GM18870 (cell line): ENCODE measurements around the gene IL16.
A peak's percentile ranks its signal among the peaks of the same experiment; 100 is the strongest.
"Not testable (repeated sequence)": the region's sequence is repeated elsewhere in the genome, so short reads cannot be mapped to it uniquely, and the experiment has no call there.

Experiments used
- ATAC-seq: cut with Tn5 transposase; IDR thresholded peaks from one replicate; pipeline ENCODE4 v1.9.1; 2021; ENCODE audit warnings: moderate library complexity; ENCODE audit not compliant: unreplicated experiment

Gene IL16

DNA sequence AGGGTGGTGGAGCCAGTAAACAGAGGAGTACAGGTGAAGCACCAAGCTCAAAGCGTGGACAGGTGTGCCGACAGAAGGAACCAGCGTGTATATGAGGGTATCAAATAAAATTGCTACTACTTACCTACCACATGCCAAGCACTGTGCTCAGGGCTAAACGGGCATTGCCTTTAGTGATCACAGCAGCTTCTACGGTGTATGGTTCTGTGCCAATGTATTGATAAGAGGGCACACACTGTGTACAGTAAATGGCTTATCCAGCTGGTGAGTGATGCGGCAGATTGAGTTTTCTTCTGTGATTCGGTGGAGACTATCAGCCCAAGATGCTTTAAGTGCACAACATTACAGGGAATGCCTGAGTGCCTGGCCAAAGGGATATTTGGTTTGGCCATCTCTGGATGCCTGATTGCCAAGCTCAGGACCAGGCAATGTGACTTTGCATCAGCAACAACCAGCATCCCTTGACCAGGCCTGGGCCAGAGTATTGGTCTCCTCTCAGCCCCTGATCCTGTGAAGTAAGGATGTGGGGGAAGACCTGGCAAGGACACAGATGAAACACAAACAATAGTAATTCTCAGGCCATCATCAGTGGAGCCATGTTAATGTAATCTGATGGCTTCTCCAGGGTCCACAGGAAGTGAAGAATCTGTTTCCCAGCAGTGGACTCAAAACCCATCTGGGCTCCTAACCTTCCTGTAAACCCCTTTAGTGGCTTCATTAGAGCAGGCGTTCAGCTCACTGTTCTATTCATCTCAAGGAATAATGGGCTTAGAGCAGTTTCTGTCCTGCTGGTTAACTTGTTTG, 113.2 kb downstream of the IL16 start:
- no peak for ATAC-seq

GRCh38 chr15:81310480-81310879, 113.8 kb downstream of the IL16 start:
- ATAC-seq: no peak

GRCh38 chr15:81311752-81312464, 115.2 kb downstream of the IL16 start:
- ATAC-seq: no peak

DNA sequence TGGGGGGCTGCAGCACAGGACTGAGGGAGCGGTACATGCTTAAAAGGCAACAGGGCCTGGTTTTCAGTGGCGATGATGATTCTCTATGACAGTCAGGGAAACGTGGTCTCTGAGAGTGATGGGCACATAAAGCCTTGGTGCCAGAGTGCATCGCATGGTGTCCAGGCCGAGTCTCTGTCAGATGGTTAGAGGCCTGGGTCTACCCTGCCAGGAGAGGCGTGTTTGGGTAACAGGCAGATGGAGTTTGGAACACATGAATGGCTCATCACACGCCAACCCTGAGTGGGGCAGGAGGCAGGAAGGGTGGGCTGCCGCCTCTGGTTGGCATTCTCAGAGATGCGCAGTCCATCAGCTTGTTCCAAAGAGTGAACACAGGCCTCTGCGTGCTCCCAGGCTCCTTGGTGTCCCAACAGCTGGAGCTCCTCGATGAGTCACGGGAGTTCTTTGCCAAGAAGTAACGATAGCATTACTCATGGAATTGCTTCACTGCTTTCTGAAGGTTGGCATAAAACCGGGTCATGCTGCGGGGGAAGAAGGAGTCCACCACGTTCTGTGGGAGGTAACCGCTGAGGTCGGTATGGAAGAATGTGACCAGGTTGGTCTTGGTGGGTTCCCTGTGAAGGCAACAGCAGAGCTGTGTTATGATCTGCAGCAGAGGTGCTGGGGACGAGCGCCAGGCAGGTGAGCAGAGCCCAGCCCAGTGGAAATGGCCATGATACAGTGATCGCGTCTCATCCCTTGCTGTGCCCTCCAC, 116.3 kb downstream of the IL16 start:
- ATAC-seq: no peak

DNA sequence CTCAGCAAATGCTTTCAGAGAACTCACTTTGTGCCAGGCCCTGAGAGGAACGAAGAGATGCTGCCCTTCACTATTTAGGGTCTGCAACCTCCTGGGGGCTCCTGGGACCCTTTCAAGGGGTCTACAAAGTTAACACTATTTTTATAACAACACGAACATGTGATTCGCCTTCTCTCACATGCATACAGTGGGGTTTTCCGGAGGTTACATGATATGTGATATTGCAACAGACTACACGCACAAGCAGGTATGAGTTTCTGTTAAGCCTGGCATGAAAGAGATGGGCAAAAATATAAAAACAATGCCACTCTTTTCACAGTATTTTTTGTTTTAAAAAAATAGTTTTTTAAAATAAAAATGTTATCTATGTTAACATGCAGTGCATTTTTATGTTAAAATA, 117.0 kb downstream of the IL16 start:
- ATAC-seq: no peak

DNA sequence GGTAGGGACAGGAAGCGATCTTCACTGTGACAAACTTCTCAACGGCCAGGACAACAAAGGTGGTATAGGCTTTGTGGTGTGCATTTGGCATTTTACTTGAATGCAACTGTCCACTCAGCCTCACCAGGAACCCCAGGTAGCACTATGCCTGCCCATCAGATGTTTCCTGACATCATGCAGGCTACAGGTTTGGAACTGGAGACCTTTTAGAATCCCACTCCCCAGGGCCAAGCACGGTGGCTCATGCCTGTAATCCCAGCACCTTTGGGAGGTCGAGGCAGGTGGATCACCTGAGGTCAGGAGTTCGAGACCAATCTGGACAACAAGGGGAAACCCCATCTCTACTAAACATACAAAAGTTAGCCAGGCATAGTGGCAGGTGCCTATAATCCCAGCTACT, 117.7 kb downstream of the IL16 start:
- no peak for ATAC-seq

DNA sequence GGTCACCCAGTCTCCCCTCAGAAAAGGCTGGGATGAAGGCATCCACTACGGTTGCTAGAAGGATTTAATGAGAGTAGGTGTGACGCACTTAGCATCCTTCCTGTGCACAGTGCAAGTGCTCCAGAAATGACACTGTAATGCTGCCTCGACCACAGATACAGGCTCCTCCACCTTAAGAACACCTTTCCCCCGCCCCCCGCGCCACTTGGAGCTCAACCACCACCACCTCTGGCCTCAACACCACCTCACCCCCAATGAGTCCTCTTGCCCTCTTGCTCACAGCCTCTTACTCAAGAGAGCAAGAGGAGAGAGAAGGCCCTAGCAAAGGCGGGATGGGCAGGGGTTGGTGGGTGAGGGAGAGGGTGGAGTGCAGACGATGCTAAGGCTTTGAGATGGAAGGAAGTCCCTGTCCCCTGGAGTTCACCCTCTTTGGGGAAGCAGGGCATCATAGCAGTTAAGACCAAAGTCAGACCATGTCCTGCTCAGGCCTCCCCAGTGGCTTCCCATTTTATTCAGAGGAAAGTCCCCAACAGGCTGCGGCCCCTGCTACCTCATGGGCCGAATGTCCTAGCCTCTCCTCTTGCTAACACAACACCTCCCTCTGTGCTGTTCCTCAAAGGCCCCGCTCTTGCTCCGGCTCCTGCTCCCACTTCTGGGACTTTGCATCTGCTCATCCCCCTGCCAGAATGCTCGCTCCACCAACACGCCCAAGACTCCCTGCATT, 118.9 kb downstream of the IL16 start:
- ATAC-seq: no peak

DNA sequence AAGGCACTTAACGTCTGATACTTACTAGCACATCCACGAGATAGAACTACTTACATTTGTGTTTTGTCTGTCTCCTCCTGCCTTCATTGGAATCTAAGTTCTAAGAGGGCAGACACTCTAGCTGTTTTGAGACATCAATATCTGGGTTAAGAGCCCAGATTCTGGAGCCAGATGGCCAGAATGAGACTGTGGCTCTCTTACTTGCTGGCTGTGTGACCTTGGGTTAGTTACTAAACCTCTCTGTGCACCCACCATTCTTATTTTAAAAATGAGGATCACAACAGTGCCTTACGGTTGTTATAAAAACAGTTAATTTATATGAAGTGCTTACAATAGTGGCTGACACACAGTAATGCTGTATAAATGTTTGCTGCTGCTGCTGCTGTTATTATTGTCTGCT, 119.6 kb downstream of the IL16 start:
- no peak for ATAC-seq

DNA sequence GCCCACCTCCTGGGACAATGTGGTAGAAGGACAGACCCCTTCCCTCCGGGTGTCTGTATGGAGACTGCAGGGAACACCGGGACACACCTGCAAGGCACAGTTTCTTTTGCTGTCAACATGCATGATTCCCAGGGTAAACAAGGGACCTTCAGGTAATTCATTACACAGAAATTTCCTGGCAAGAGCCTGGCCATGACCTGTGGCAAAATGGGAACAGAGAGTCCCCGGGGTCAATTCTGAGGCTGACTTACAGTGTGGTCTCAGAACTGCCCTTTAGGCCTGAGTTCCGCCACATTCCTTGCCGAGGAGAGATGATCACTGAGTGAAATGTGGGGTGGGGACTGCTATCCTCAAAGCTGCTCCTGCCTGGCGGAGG, 121.0 kb downstream of the IL16 start:
- no peak for ATAC-seq

DNA sequence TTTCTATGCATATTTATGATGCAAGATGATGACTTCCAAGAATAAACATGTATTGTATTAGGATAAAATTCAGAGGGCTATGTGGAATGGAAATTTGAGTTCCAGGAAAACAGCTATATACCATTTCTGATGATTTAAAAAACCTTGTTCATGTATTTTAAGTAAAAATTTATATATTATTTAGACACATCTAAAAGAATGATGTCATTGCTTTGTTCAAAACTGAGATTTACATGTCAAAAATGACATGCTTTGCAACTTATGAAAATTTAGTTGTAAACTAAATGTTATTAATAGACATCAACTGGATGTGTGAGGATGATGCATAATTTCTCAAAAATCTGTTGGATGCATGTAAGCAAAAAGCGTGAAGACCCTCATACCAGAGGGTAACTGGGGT, 125.0 kb downstream of the IL16 start:
- no peak for ATAC-seq

DNA sequence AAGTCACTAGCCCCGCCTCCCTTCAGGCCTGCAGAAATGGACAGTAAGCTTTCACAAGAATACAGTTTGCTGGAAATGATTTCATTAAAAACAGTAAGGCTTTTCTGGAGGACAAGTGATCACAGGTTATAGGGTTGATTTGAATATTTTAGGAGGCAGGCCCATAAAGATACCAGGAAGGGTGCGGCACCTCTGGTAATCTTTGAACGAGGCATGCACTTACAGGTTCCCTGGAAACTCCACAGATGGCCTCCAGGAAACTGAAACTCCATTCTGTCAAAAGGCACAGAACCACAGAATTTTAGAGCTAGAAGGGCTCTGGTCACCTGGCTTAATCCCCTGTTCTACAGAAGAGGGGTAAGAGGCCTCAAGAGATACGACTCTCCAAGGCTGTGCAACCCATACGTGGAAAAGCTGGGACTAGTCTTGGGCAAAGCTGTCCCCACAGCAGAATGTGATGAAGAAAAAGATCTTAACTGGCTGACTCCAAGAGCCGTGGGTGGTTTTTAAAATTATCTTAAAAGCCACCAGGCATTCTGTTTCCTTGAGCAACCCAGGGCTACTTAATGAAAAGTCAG, 126.1 kb downstream of the IL16 start:
- ATAC-seq: no peak

GRCh38 chr15:81323559-81323943, 126.9 kb downstream of the IL16 start:
- ATAC-seq: peak; percentile 7

GRCh38 chr15:81323944-81324881, 127.5 kb downstream of the IL16 start, which contains the start of gene STARD5:
Gene STARD5 (minus strand): TSS chr15:81324141. CDS start chr15:81324099, 42 bp downstream.
- ATAC-seq: peak; percentile 96

DNA sequence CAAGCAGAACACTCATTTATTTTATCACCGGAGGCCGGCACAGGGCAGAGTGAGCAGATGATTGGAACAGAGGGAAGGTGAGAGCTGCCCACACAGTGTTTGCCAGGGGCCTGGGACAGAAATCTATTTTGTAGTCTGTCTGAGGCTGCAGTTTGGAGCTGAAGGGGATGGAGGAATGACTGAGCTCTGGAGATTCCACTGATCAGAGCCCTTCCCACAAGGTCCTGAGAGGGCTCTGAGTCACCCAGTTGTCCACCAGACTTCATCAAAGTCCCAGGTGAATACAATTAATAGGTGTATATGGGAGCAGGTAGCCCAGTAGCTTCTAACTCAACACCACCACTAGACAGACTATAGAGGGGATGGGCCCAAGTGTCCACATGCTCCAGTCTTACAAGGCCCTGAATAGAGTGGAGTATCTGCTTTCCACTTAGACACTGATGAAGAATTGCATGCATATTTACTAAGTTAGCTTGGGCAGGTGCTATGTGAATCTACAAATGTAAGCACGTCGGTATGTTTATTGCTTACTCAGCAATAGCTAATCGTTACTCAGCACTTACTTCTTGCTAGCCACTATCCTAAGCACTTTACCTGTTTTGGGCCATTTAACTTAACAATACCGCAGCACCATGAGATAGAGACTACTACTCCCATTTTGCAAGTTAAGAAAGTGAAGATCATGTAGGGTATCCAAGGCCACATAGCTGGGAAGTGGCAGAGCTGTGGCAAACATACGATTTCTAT, 130.0 kb downstream of the IL16 start:
- ATAC-seq: no peak

GRCh38 chr15:81327516-81327915, 130.8 kb downstream of the IL16 start:
- ATAC-seq: no peak

DNA sequence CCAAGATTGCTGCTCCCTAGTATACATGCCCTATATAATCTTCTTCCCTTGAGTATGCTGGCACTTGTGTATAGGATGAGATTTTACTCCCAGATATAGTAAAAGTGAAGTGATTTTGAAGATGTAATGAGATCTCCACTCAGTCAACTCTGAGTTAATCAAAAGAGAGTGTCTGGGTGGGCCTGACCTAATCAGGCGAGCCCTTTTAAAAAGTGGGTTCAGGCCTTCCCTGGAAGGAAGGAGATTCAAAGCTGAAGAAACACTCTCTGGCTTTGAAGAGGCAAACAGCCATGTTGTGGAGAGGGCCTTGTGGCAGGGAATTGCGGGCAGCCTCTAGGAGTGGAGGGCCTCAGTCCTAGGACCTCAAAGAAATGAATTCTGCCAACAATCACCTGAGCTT, 132.8 kb downstream of the IL16 start:
- ATAC-seq: no peak

GRCh38 chr15:81330366-81331090, 133.8 kb downstream of the IL16 start:
- no peak for ATAC-seq

DNA sequence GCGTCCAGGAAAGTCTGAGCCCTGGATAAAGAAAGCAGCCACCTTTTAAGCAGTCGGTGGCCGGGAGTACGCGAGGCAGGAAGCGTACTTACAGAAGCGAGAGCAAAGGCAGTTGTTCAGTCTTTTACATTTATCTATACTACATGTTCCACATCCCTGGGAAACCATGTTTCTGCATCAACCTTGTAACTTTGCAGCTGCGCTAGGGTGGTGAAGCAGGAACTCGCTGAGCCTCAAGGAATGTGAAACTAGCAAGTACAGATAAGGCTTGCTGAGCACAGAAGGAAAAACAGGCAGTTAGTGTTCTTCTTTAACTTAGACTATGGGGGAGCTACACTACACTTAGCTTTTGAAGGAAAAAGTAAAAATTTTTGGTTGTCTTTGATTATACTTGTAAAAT, 134.5 kb downstream of the IL16 start:
- not testable (repeated sequence) for ATAC-seq
